Germinal center (tissue), 1 donor: ENCODE measurements around the gene PPP2R2D.
A peak's percentile ranks its signal among the peaks of the same experiment; 100 is the strongest.
"Not testable (repeated sequence)": the region's sequence is repeated elsewhere in the genome, so short reads cannot be mapped to it uniquely, and the experiment has no call there.

ENCODE experiments used
- DNase-seq: peaks from one replicate; pipeline ENCODE4 v3.0.0; 2012; ENCODE audit warnings: mixed read lengths, low spot score

The PPP2R2D gene

DNA sequence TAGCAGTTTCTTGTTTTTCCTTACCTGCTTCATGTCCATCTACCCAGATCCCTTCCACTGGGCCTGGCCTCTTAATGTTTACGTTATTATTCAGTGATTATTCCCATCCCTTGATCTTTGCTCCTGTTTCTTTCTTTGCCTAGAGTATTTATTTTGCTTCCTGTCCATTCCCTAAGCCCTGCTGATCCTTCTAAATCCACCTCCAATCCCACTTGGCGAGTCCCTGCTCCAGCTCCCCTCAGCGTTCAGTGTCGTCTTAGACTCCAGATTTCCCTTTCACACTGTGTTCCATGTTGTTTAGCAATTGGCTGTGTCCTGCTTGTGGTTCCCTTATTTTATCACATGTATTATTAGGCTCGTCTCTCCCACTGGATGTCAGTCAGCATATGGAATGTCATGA lies 7.3 kb downstream of the PPP2R2D start:
- DNase-seq, result no peak

DNA sequence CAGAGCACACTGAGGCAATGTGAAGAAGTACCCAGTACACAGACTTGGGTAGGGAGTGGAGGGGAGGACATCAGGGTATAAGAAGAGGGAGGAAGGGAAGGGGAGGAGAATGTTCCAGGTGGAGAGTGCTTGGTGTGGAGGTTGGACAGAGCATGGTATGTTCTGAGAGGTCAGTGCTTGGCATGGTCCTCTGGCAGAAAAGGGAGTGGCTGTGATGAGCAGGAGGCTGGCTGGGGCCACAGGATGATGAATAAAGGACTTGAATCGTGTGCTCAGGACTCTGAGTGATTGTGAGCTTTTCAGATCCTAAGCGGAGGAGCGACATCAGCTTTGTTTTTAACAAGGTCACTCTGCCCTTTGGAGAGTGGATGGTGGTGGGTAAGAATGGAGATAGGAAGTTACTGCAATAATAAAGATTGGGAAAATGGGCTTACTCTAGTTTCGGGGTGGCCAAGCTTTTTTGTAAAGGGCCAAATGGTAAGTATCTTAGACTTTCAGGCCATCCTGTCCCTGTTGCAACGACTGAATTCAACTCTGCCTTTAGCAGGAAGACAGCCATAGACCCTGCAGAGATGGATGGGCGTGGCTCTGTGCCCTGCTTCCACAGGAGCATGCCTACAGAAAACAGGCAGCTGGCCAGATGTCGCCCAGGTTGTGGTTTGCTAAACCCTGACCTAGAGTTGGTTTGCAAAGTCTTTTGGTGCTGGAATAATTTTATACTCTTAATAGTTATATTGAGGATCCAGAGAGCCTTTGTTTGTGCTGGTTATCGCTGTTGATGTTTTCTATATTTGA lies 8.4 kb downstream of the PPP2R2D start:
- no peak for DNase-seq

DNA sequence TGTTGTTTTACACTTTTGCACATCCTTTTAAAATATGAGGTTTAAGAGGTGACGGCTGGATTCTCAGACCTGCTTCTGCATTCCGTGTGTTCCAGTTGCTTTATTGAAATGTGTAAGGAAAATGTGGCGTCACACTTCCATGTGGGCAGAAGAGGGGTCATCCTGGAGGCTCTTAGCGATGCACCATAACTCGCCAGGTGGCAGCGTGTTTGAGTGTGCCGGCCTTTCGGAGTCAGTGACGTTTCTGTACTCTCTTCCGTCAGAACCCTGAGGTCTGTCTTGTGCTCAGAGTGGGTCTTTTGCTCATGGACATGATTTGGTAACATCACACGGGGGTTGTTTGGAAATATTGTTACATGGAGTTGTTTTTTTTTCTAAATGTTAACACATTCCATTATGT lies 9.1 kb downstream of the PPP2R2D start:
- DNase-seq, result no peak

- no peak for DNase-seq
Measured at GRCh38 chr10:131910663-131911314, 10.0 kb downstream of the PPP2R2D start.

GRCh38 chr10:131911451-131911850 lies 10.6 kb downstream of the PPP2R2D start:
- DNase-seq, result no peak

DNA sequence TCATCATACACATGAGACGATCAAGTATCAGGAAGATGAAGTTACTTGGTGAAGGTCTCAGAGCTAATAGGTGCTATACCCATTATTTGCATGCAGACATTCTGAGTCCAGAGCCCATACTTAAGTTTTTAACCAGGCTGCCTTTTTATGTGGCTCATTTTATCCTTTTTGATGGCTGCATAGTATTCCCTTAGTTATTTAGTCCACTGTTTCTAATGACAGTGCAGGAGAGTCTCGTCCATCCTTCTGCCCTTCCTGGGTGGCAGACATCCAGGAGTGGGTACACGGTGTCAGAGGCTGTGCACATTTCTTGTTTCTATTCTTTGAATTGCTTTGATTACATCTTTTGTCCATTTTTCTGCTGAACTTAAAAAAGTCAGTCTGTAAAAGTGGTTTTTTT lies 11.8 kb downstream of the PPP2R2D start:
- no peak for DNase-seq

DNA sequence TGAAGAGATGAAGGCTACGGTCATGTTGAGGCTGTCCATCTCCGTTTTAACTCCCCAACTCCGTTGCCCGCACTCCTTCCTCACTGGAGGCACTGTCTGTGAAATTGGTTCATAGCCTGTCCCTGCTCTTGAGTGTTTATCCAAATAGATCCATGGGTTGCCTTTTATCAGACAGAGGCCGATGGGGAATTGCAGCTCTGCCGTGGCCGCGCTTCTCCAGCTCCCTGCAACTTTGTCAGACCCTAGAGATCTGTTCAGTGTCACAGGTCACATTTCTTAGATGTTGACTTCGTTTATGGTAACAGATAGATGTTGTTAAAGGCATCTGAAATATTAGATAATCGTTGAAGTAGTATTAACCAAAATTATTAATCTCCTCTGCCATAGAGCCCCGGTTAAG lies 14.7 kb downstream of the PPP2R2D start:
- no peak for DNase-seq

GRCh38 chr10:131915990-131916766 lies 15.4 kb downstream of the PPP2R2D start:
- no peak for DNase-seq

GRCh38 chr10:131916767-131917160 lies 16.0 kb downstream of the PPP2R2D start:
- DNase-seq, result not testable (repeated sequence)

DNA sequence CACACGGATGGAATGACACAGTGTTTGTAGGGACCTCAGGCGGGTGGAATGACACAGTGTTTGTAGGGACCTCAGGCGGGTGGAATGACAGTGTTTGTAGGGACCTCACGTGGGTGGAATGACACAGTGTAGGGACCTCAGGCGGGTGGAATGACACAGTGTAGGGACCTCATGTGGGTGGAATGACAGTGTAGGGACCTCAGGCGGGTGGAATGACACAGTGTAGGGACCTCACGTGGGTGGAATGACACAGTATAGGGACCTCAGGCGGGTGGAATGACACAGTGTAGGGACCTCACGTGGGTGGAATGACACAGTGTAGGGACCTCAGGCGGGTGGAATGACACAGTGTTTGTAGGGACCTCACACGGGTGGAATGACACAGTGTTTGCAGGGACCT lies 16.7 kb downstream of the PPP2R2D start:
- DNase-seq, result not testable (repeated sequence)

- not testable (repeated sequence) for DNase-seq
Measured at GRCh38 chr10:131919461-131919860, 18.7 kb downstream of the PPP2R2D start.

- DNase-seq, result no peak
Measured at GRCh38 chr10:131920151-131920550, 19.3 kb downstream of the PPP2R2D start.

- DNase-seq, result no peak
Measured at GRCh38 chr10:131920693-131921092, 19.9 kb downstream of the PPP2R2D start.

DNA sequence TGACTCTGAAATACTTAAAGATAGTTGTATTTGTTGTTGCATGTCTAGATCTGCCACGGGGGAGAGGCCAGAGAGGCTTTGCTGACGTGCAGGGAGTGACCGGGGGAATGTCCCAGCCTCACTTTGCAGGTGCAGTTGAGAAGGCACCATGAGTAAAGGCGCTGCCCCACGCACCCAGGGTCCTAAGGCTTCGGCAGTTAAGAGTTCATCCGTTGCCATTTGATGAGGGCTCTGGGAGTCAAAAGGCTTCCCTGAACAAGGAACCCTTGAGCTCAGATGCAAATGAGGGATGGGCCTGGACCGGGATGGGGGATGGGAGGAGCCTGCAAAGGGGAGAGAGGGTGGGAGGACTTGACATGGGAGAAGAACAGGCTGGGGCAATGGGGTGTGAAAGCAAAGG lies 20.4 kb downstream of the PPP2R2D start:
- DNase-seq, result no peak

- no peak for DNase-seq
Measured at GRCh38 chr10:131923038-131923756, 22.4 kb downstream of the PPP2R2D start.

GRCh38 chr10:131925011-131925649 lies 24.3 kb downstream of the PPP2R2D start:
- DNase-seq, result no peak

DNA sequence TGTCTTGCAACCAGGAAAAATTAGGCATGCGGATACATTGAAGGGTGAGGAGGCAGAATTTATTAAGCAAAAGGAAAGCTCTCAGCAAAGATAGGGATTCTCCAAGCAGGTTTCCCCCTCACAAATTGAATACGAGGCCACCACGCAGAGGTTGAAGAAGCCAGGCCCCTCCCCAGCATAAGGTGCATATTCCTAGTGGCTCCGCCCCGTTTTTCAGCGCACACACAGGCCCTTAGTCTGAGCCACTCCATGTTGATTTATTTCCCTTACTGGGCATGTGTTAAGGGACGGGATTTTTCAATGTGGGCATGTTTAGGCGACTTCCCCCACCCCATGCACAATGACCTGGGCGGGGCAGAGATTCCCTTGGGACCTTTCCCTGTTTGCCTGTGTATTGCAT lies 24.9 kb downstream of the PPP2R2D start:
- no peak for DNase-seq

GRCh38 chr10:131926253-131926652 lies 25.4 kb downstream of the PPP2R2D start:
- DNase-seq, result no peak

DNA sequence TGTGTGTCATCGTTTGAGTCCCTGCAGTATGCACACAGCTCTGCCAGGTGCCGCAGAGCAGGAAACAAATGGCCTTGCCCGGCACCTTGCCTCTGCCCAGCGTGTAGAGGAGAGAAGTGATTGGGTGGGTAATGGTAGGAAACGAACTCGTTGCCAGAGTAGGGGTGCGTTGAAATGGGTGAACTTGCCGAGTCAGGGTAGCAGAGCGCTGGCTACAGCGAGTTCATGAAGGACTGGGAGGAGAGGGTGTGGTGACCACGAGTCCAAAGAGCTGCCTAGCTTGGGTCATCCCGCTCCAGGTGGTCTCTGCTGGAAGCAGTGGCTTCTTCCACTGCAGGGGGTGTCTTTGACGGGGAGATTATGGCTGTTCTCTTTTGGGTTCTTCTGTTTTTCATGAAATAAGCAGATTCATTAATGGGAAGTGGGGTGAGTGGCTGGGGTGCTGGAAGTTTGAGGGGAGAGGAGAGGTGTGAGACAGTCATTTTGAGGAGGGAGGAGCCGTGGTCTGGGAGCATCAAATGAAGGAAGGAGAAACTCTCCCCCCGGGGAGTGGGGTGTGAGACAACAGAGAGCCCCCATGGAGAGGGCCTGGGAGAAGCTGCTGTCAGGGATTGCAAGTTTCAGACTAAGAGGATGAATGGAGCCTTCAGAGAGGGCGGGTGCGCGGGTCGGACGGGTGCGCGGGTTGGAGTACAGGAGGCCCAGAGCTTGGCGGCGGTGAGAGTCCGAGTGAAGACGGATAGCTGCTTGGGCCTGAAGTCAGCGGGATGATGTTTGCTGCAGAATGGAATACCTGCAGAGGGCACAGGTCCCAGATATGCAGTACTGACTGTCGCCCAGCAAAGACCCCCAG lies 26.2 kb downstream of the PPP2R2D start:
- no peak for DNase-seq

GRCh38 chr10:131928248-131929095 lies 27.7 kb downstream of the PPP2R2D start:
- peak; percentile 24 for DNase-seq
